OCI-LY1 (cell line): ENCODE measurements around the gene ZNF853.

Experiments
- H2AFZ ChIP-seq: fragments of 200-600 bp; sonication (generic), shearing (Covaris generic); 2 replicates; pipeline ENCODE4 v1.6.0; 2014; ENCODE audit warnings: antibody characterized with exemption, mild to moderate bottlenecking, low read length
- H3F3A ChIP-seq: fragments of 200-600 bp; sonication (generic), shearing (Covaris generic); 2 replicates; pipeline ENCODE4 v1.6.0; 2014; ENCODE audit warnings: mild to moderate bottlenecking, antibody characterized with exemption, low read length, moderate library complexity; ENCODE audit not compliant: insufficient read depth
- H3K27ac ChIP-seq: fragments of 200-600 bp; sonication (generic); 2 replicates; pipeline ENCODE4 v1.5.1; 2014; ENCODE audit warnings: low read length, mixed run types, mild to moderate bottlenecking, low read depth; ENCODE audit not compliant: poor library complexity, severe bottlenecking
- H3K27me3 ChIP-seq: fragments of 200-600 bp; sonication (generic); 2 replicates; pipeline ENCODE4 v1.6.0; 2014; ENCODE audit warnings: antibody characterized with exemption, mild to moderate bottlenecking, low read length, moderate library complexity; ENCODE audit not compliant: insufficient read depth
- H3K36me3 ChIP-seq: fragments of 200-600 bp; sonication (generic); 2 replicates; pipeline ENCODE4 v1.6.1; 2014; ENCODE audit warnings: mild to moderate bottlenecking, antibody characterized with exemption, low read length, moderate library complexity, mixed read lengths; ENCODE audit not compliant: insufficient read depth
- H3K4me1 ChIP-seq: fragments of 200-600 bp; sonication (generic); 2 replicates; pipeline ENCODE4 v1.5.1; 2014; ENCODE audit warnings: mild to moderate bottlenecking, low read length, moderate library complexity; ENCODE audit not compliant: insufficient read depth, severe bottlenecking
- H3K4me2 ChIP-seq: fragments of 200-600 bp; sonication (generic), shearing (Covaris generic); 2 replicates; pipeline ENCODE4 v1.6.1; 2014; ENCODE audit warnings: low read length
- H3K4me3 ChIP-seq: fragments of 200-600 bp; sonication (generic); 2 replicates; pipeline ENCODE4 v1.5.1; 2014; ENCODE audit warnings: low read length, low read depth, mild to moderate bottlenecking, mixed read lengths; ENCODE audit not compliant: poor library complexity, severe bottlenecking
- H3K79me2 ChIP-seq: fragments of 200-600 bp; shearing (Covaris generic); 2 replicates; pipeline ENCODE4 v1.6.1; 2016; ENCODE audit warnings: mixed run types, low read length, mixed read lengths; ENCODE audit not compliant: insufficient read depth
- H3K9ac ChIP-seq: fragments of 200-600 bp; sonication (generic), shearing (Covaris generic); 2 replicates; pipeline ENCODE4 v1.6.1; 2014; ENCODE audit warnings: mild to moderate bottlenecking, low read length, mixed read lengths
- H3K9me2 ChIP-seq: fragments of 200-600 bp; sonication (generic), shearing (Covaris generic); 2 replicates; pipeline ENCODE4 v1.6.1; 2014; ENCODE audit warnings: low read depth, mild to moderate bottlenecking, low read length, mixed read lengths
- H3K9me3 ChIP-seq: fragments of 200-600 bp; shearing (Covaris generic); 2 replicates; pipeline ENCODE4 v1.6.1; 2014; ENCODE audit warnings: low read length, mixed read lengths
- H4K20me1 ChIP-seq: fragments of 200-600 bp; sonication (generic), shearing (Covaris generic); 2 replicates; pipeline ENCODE4 v1.6.0; 2016; ENCODE audit warnings: mild to moderate bottlenecking, low read length; ENCODE audit not compliant: insufficient read depth
- CTCF ChIP-seq: fragments of 200-600 bp; sonication (generic), shearing (Covaris generic); IDR thresholded peaks from 2 replicates; pipeline ENCODE4 v1.5.1; 2017; ENCODE audit warnings: mild to moderate bottlenecking, antibody characterized with exemption, low read length, moderate library complexity, mixed read lengths
- EZH2 ChIP-seq: fragments of 200-600 bp; sonication (generic), shearing (Covaris generic); IDR thresholded peaks from 2 replicates; pipeline ENCODE4 v1.8.0; 2017; ENCODE audit warnings: borderline replicate concordance, mixed run types, mild to moderate bottlenecking, antibody characterized with exemption, low read length, moderate library complexity, mixed read lengths

Gene ZNF853

GRCh38 chr7:6647541-6647940 lies 32.1 kb downstream of the ZNF853 start:
- no peaks in the 10 kb centered on the region for H3K4me1 ChIP-seq
- peaks cover 91% of the 10 kb centered on the region for H3K36me3 ChIP-seq
- H3K9me2 ChIP-seq: no peaks in the 10 kb centered on the region
- H3K4me3 ChIP-seq: no peak overlapping the region
- H3K27ac ChIP-seq: no peak overlapping the region
- TF ChIP-seq EZH2 (no peak), CTCF (no peak)
- no peak overlapping the region for H2AFZ ChIP-seq
- H3F3A ChIP-seq: no peaks in the 10 kb centered on the region
- 0 out of 2 replicates have a peak, but pooled peaks cover 4% of the 10 kb centered on the region for H3K9me3 ChIP-seq
- H3K27me3 ChIP-seq: no peaks in the 10 kb centered on the region
- no peak overlapping the region for H3K9ac ChIP-seq
- no peak overlapping the region for H3K4me2 ChIP-seq
- no peaks in the 10 kb centered on the region for H4K20me1 ChIP-seq
- H3K79me2 ChIP-seq: no peaks in the 10 kb centered on the region

- no peaks in the 10 kb centered on the region for H3K4me1 ChIP-seq
- no peaks in the 10 kb centered on the region for H4K20me1 ChIP-seq
- no peaks in the 10 kb centered on the region for H3K79me2 ChIP-seq
- no peak overlapping the region for H3K9ac ChIP-seq
- no peak overlapping the region for H3K4me3 ChIP-seq
- H3K9me3 ChIP-seq: 0 out of 2 replicates have a peak, but pooled peaks cover 4% of the 10 kb centered on the region
- H3K4me2 ChIP-seq: no peak overlapping the region
- H3K36me3 ChIP-seq: peaks cover 91% of the 10 kb centered on the region
- no peaks in the 10 kb centered on the region for H3F3A ChIP-seq
- TF ChIP-seq EZH2 (no peak), CTCF (no peak)
- no peaks in the 10 kb centered on the region for H3K27me3 ChIP-seq
- no peak overlapping the region for H2AFZ ChIP-seq
- H3K27ac ChIP-seq: no peak overlapping the region
- H3K9me2 ChIP-seq: no peaks in the 10 kb centered on the region
These were observed 32.8 kb downstream of the ZNF853 start for GRCh38 chr7:6648066-6648814.

GRCh38 chr7:6648815-6649104 lies 33.4 kb downstream of the ZNF853 start:
- TF ChIP-seq CTCF: no peak
- no peak for TF ChIP-seq EZH2

More at GRCh38 chr7:6648815-6649104, 33.4 kb downstream of the ZNF853 start:
- Histone ChIP-seq H3K9me3 (0 out of 2 replicates have a peak, but pooled peaks cover 4% of the 10 kb centered on the region), H3K79me2 (no peaks in the 10 kb centered on the region), H3K4me3 (no peak overlapping the region), H3K4me1 (no peaks in the 10 kb centered on the region), H3F3A (no peaks in the 10 kb centered on the region), H3K36me3 (peaks cover 86% of the 10 kb centered on the region), H4K20me1 (no peaks in the 10 kb centered on the region), H3K27me3 (no peaks in the 10 kb centered on the region), H3K27ac (no peak overlapping the region), H3K9ac (no peak overlapping the region), H2AFZ (no peak overlapping the region), H3K4me2 (no peak overlapping the region), H3K9me2 (no peaks in the 10 kb centered on the region)
